Measurements from ENCODE around the gene CLMN. TPM values are rescaled to one million over a fixed set of nuclear protein-coding genes. Genes with fewer than 3 reads are reported as not detected.

CLMN gene
- total and polyA plus RNA-seq, 8 donors, result 17.4 to 78.1 (median 59.8) TPM

DNA sequence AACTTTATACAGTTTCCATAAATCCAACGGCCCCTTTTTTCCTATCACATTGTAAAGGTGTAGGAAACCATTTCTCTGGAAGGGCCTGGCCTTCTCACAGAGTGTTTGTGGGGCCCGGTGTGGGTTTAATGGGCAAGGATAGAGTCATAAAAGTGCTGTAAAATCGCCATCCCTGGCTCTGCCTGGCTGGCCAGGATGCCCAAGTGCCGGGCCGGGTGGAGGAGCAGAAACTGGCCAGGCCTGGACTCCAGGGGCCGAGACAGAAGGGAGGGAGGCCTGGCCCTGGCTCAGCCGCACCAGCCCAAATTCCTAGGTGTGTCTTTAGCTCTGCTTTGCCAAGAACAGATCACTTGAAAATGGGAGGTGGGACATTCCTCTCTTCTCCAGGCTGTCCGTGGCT lies 85.3 kb downstream of the CLMN start:
- TF ChIP-seq, protein P1, sequence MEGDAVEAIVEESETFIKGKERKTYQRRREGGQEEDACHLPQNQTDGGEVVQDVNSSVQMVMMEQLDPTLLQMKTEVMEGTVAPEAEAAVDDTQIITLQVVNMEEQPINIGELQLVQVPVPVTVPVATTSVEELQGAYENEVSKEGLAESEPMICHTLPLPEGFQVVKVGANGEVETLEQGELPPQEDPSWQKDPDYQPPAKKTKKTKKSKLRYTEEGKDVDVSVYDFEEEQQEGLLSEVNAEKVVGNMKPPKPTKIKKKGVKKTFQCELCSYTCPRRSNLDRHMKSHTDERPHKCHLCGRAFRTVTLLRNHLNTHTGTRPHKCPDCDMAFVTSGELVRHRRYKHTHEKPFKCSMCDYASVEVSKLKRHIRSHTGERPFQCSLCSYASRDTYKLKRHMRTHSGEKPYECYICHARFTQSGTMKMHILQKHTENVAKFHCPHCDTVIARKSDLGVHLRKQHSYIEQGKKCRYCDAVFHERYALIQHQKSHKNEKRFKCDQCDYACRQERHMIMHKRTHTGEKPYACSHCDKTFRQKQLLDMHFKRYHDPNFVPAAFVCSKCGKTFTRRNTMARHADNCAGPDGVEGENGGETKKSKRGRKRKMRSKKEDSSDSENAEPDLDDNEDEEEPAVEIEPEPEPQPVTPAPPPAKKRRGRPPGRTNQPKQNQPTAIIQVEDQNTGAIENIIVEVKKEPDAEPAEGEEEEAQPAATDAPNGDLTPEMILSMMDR (IDR thresholded peaks at IDR 0.05), result no peak
- no peak overlapping the region for H3K4me3 ChIP-seq
- ATAC-seq (peak in 2 of 4 donors; percentile 3 to 5), FAIRE-seq (no peak), DNase-seq (no peak)
- H3K4me1 ChIP-seq, result peaks cover 26 to 42% (median 38%) of the 10 kb centered on the region in 3 donors
- H3K27ac ChIP-seq, result peak overlapping the region; percentile 52 to 83 (median 76)
- no peaks in the 10 kb centered on the region for H3K27me3 ChIP-seq
- H3K36me3 ChIP-seq, result no peaks in the 10 kb centered on the region
- H3K9me3 ChIP-seq, result no peaks in the 10 kb centered on the region
- intact Hi-C loops (cut with DNase I), result no loop called here
- WGBS, 2 donors, result 68 to 72% methylated on average over 8 of the region's 8 CpGs

DNA sequence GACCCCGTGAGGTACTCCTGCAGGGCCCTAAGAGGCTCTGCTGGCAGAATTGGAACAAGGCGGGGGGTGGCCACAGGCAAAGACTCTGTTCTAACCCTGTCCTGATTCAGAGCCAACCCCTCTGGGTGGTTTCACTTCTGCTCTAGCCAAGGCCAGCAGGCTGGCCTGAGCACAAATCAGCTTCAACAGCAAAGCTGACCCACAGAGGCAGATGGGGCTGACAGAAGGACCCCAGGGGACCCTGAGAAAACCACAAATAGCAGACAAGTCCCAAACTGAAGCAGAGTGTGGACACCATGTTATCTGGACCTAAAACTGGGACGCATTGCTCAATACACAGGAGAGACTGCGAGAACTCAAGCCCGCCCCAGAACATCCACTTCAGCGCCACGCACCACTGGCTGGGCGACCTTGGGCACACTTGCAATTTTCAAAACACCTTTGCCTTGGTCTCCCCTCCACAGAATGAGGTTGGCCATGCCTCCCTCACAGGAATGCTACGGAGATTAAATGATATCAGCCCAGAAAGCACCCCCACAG lies 85.9 kb downstream of the CLMN start:
- no peaks in the 10 kb centered on the region for H3K36me3 ChIP-seq
- WGBS, 2 donors, result 42 to 49% methylated on average over 9 of the region's 9 CpGs
- H3K27me3 ChIP-seq, result no peaks in the 10 kb centered on the region
- FAIRE-seq, result no peak
- H3K4me3 ChIP-seq, result no peak overlapping the region
- no peaks in the 10 kb centered on the region for H3K9me3 ChIP-seq
- peak; percentile 61 to 80 (median 74) for ATAC-seq
- intact Hi-C loops (cut with DNase I), result no loop called here
- H3K27ac ChIP-seq, result peak overlapping the region; percentile 52 to 83 (median 76)
- H3K4me1 ChIP-seq, result peaks cover 26 to 41% (median 39%) of the 10 kb centered on the region in 3 donors
- DNase-seq, result peak in 4 of 6 donors; percentile 46 to 59 (median 52)
- TF ChIP-seq, protein P1 (IDR thresholded peaks at IDR 0.05), result no peak

DNA sequence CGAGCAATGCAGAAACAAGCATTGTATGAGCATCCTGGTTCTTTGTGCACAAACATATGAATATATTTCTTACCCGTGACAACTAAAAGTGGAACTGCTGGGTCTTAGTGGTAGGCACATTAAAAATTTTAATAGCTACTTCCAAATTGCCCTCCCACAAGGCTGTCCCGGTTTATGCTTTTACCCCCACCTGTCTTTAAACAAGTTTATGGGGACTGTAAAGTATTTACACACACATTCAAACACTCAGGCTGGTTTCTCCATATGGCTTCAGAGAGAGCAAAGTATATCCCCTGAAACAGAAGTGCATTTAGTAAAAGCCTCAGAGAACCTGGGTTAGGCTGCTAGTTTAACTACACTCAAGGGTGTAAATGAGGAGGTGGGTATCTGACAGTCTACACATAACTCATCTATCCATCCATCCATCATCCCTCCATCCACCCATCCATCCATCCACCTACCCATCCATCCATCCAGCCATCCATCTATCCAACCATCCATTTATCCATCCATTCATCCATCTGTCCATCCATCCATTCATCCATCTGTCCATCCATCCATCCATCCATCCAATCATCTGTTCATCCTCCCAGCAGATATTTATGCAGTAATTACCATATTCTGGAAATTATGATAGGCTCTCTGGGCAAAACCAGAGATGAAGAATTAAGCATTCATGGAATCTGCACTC lies 86.7 kb downstream of the CLMN start:
- DNase-seq (no peak), FAIRE-seq (no peak), ATAC-seq (no peak)
- H3K36me3 ChIP-seq, result no peaks in the 10 kb centered on the region
- peak overlapping the region; percentile 52 to 83 (median 76) for H3K27ac ChIP-seq
- H3K4me3 ChIP-seq, result no peak overlapping the region
- intact Hi-C loops (cut with DNase I), result no loop called here
- H3K9me3 ChIP-seq, result no peaks in the 10 kb centered on the region
- TF ChIP-seq, protein P1 (IDR thresholded peaks at IDR 0.05), result no peak
- 81 to 89% methylated on average over 3 of the region's 3 CpGs for WGBS, 2 donors
- H3K4me1 ChIP-seq, result peaks cover 26 to 48% (median 46%) of the 10 kb centered on the region in 3 donors
- no peaks in the 10 kb centered on the region for H3K27me3 ChIP-seq

DNA sequence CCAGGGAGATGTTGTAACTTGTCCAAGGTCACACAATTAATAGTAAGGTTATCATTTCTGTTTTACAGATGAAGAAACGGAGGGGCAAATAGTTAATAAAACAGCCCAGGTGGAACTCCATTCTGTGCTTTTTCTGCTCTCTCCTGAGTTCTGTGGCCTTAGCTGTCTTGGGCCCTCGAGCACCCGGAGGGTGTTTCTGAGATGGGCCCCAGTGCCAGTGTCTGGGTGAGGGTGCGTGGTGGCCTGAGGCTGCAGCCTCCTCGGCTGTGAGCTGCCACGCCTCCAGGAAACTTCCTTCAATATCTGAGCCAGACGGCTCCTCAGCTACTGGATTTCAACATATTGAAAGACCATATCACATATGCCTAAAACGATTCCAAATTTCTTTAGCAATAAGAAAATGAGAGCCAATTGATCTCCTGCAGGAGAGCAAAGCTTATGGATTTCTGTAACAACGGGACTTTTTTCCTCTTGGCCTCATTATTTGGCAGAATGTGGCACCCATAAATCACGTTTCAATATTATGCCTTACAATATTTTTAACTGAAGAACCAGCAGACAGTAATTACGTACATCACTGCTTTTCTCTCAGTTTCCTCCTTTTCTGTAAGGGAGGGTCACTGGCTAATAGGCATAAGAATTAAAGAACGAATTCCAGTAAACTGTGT lies 87.6 kb downstream of the CLMN start:
- intact Hi-C loops (cut with DNase I), result no loop called here
- FAIRE-seq, result no peak
- H3K4me1 ChIP-seq, result peaks cover 26 to 51% (median 46%) of the 10 kb centered on the region in 3 donors
- H3K27me3 ChIP-seq, result no peaks in the 10 kb centered on the region
- H3K36me3 ChIP-seq, result no peaks in the 10 kb centered on the region
- H3K9me3 ChIP-seq, result no peaks in the 10 kb centered on the region
- peak in 3 of 4 donors; percentile 16 to 24 (median 20) for ATAC-seq
- no peak overlapping the region for H3K4me3 ChIP-seq
- H3K27ac ChIP-seq, result peak overlapping the region in 3 of 4 donors; percentile 0 to 83 (median 39)
- DNase-seq, result no peak
- WGBS, 2 donors, result 32 to 36% methylated on average over 12 of the region's 12 CpGs
- TF ChIP-seq, protein P1 (IDR thresholded peaks at IDR 0.05), result no peak
